H1 (cell line): ENCODE results near the gene CAT. TPM values are rescaled to one million over a fixed set of nuclear protein-coding genes. Genes with fewer than 3 reads are reported as not detected.

Source experiments
- CTCF ChIA-PET: fragments of 300-600 bp; sonication (Branson Sonifier 250); formaldehyde crosslinking; loops from one replicate; lab custom pipeline; 2021; ENCODE audit not compliant: partially characterized antibody; lab: Charles Lee
- POLR2A ChIA-PET: fragments of 300-600 bp; sonication (Branson Sonifier 250); formaldehyde crosslinking; loops from one replicate; lab custom pipeline; 2021; ENCODE audit warnings: inconsistent platforms; ENCODE audit not compliant: partially characterized antibody; lab: Charles Lee
- DNase-seq, 2 experiments: peaks; one replicate each; pipeline versions ENCODE4 v3.0.0 to v3.0.0-alpha.2; 2010 to 2022; ENCODE audit warnings: low spot score in 2 of 2, low read depth in 1 of 2, mixed read lengths in 1 of 2
- FAIRE-seq: peaks from 2 replicates; lab custom pipeline; 2011; peaks lifted over from hg19 to GRCh38; lab: Jason Lieb, UNC
- H2AFZ ChIP-seq: 2 replicates; pipeline ENCODE4 v1.8.1; 2012; ENCODE audit warnings: low read length, inconsistent platforms
- H2AK5ac ChIP-seq: 2 replicates; pipeline ENCODE4 v1.6.1; 2013; ENCODE audit warnings: low read depth, low read length
- H2BK120ac ChIP-seq: replicated peaks from 2 replicates; pipeline ENCODE3; 2013; ENCODE audit warnings: low read depth, low read length, inconsistent platforms
- H2BK12ac ChIP-seq: 2 replicates; pipeline ENCODE4 v1.6.1; 2013; ENCODE audit warnings: low read depth, low read length
- H2BK15ac ChIP-seq: 2 replicates; pipeline ENCODE4 v1.6.1; 2013; ENCODE audit warnings: low read length
- H2BK20ac ChIP-seq: 2 replicates; pipeline ENCODE4 v1.6.1; 2013; ENCODE audit warnings: low read length
- H2BK5ac ChIP-seq: 2 replicates; pipeline ENCODE4 v1.6.1; 2013; ENCODE audit warnings: low read depth, low read length
- H3K14ac ChIP-seq: 2 replicates; pipeline ENCODE4 v1.6.1; 2013; ENCODE audit warnings: inconsistent platforms; ENCODE audit not compliant: insufficient read length
- H3K18ac ChIP-seq: 2 replicates; pipeline ENCODE4 v1.6.1; 2013; ENCODE audit warnings: low read length; ENCODE audit errors: extremely low read depth
- H3K23ac ChIP-seq: 2 replicates; pipeline ENCODE4 v1.6.1; 2013; ENCODE audit warnings: inconsistent platforms; ENCODE audit not compliant: insufficient read length
- H3K23me2 ChIP-seq: 2 replicates; pipeline ENCODE4 v1.6.1; 2013; ENCODE audit warnings: low read depth, low read length
- H3K27ac ChIP-seq: 2 replicates; pipeline ENCODE4 v1.6.1; 2011; ENCODE audit warnings: low read depth, low read length, inconsistent platforms
- H3K27me3 ChIP-seq, 4 experiments: replicated peaks in 1 of 4; 1 replicate in 1 of 4; 2 replicates in 3 of 4; pipeline versions ENCODE4 v1.6.1 to v1.8.1; 2011 to 2013; ENCODE audit warnings: low read length in 3 of 4, mild to moderate bottlenecking in 3 of 4, inconsistent platforms in 2 of 4, mixed read lengths in 2 of 4, moderate library complexity in 1 of 4; ENCODE audit not compliant: control insufficient read depth in 3 of 4, insufficient read depth in 3 of 4; ENCODE audit errors: extremely low read depth in 1 of 4
- H3K36me3 ChIP-seq, 4 experiments: 2 replicates each; pipeline versions ENCODE4 v1.6.1 to v1.8.1; 2011 to 2013; ENCODE audit warnings: mild to moderate bottlenecking in 4 of 4, low read length in 3 of 4, moderate library complexity in 2 of 4, control low read depth in 1 of 4, inconsistent platforms in 1 of 4; ENCODE audit not compliant: insufficient read depth in 4 of 4, control insufficient read depth in 2 of 4
- H3K4ac ChIP-seq: replicated peaks from 2 replicates; pipeline ENCODE3; 2013; ENCODE audit warnings: low read length, low read depth, mixed read lengths, inconsistent platforms; ENCODE audit not compliant: insufficient read length
- H3K4me1 ChIP-seq, 4 experiments: replicated peaks in 1 of 4; 1 replicate in 1 of 4; 2 replicates in 3 of 4; pipeline versions ENCODE4 v1.6.1 to v1.8.1; 2011 to 2013; ENCODE audit warnings: low read length in 3 of 4, inconsistent platforms in 2 of 4, mixed read lengths in 1 of 4; ENCODE audit not compliant: insufficient read depth in 4 of 4, control insufficient read depth in 3 of 4
- H3K4me2 ChIP-seq, 2 experiments: 2 replicates each; pipeline versions ENCODE4 v1.6.1 to v1.8.1; 2011 to 2013; ENCODE audit warnings: low read depth in 2 of 2, low read length in 2 of 2, control low read depth in 1 of 2, inconsistent platforms in 1 of 2, mild to moderate bottlenecking in 1 of 2; ENCODE audit not compliant: insufficient read depth in 1 of 2
- H3K4me3 ChIP-seq, 4 experiments: fragments of 200-600, 300-600 bp in 1 of 4; sonication (generic), shearing (Covaris generic), sonication (Bioruptor Twin) in 1 of 4; 2 replicates each; pipeline versions ENCODE4 v1.5.1 to v1.8.1; 2011 to 2016; ENCODE audit warnings: low read length in 4 of 4, low read depth in 3 of 4, control low read depth in 2 of 4, inconsistent platforms in 2 of 4, mild to moderate bottlenecking in 2 of 4, mixed read lengths in 1 of 4, moderate library complexity in 1 of 4; ENCODE audit not compliant: insufficient read depth in 2 of 4; ENCODE audit errors: extremely low read depth in 1 of 4
- H3K56ac ChIP-seq: replicated peaks from 2 replicates; pipeline ENCODE3; 2013; ENCODE audit warnings: low read depth, mild to moderate bottlenecking, mixed read lengths, low read length, inconsistent platforms; ENCODE audit not compliant: insufficient read length
- H3K79me1 ChIP-seq: 2 replicates; pipeline ENCODE4 v1.6.1; 2013; ENCODE audit warnings: low read depth, low read length, control low read depth
- H3K79me2 ChIP-seq, 2 experiments: 2 replicates each; pipeline versions ENCODE4 v1.6.1 to v1.8.1; 2012 to 2013; ENCODE audit warnings: low read length in 2 of 2, mild to moderate bottlenecking in 2 of 2, inconsistent platforms in 1 of 2; ENCODE audit not compliant: insufficient read depth in 2 of 2, control insufficient read depth in 1 of 2
- H3K9ac ChIP-seq, 4 experiments: replicated peaks in 1 of 4; 1 replicate in 1 of 4; 2 replicates in 3 of 4; pipeline versions ENCODE4 v1.6.1 to v1.8.1; 2011 to 2013; ENCODE audit warnings: low read depth in 3 of 4, low read length in 3 of 4, control low read depth in 2 of 4, mild to moderate bottlenecking in 2 of 4, moderate library complexity in 2 of 4, inconsistent platforms in 1 of 4; ENCODE audit errors: extremely low read depth in 1 of 4
- H3K9me3 ChIP-seq, 2 experiments: 2 replicates each; pipeline versions ENCODE4 v1.6.1 to v1.8.1; 2012 to 2013; ENCODE audit warnings: mild to moderate bottlenecking in 2 of 2, moderate library complexity in 2 of 2, control low read depth in 1 of 2, inconsistent platforms in 1 of 2, low read depth in 1 of 2, low read length in 1 of 2, mixed read lengths in 1 of 2; ENCODE audit not compliant: insufficient read depth in 2 of 2
- H4K20me1 ChIP-seq, 2 experiments: replicated peaks in 1 of 2; 2 replicates each; pipeline versions ENCODE3 to v1.8.1; 2011 to 2013; ENCODE audit warnings: inconsistent platforms in 2 of 2, low read length in 2 of 2, mild to moderate bottlenecking in 1 of 2; ENCODE audit not compliant: insufficient read depth in 2 of 2, control insufficient read depth in 1 of 2
- H4K5ac ChIP-seq: 2 replicates; pipeline ENCODE4 v1.6.1; 2013; ENCODE audit warnings: low read length, low read depth, mixed read lengths, inconsistent platforms; ENCODE audit not compliant: insufficient read length
- H4K8ac ChIP-seq: 2 replicates; pipeline ENCODE4 v1.8.0; 2013; ENCODE audit warnings: mild to moderate bottlenecking, moderate library complexity, low read length, inconsistent platforms; ENCODE audit not compliant: insufficient read depth; ENCODE audit errors: extremely low read depth
- H4K91ac ChIP-seq: replicated peaks from 2 replicates; pipeline ENCODE3; 2013; ENCODE audit warnings: low read length, mixed read lengths, inconsistent platforms; ENCODE audit not compliant: insufficient read length
- ATF2 ChIP-seq: IDR thresholded peaks from 2 replicates; pipeline ENCODE4 v1.6.1; 2012; ENCODE audit warnings: low read length, inconsistent platforms
- ATF3 ChIP-seq: IDR thresholded peaks from 2 replicates; pipeline ENCODE4 v1.6.1; 2011; ENCODE audit warnings: low read depth, mild to moderate bottlenecking, low read length; ENCODE audit not compliant: insufficient read depth
- CHD2 ChIP-seq: IDR thresholded peaks from 2 replicates; pipeline ENCODE4 v1.6.1; 2012; ENCODE audit warnings: low read length, improper control_type of control experiment
- EP300 ChIP-seq, 2 experiments: IDR thresholded peaks; 1 replicate in 1 of 2; 2 replicates in 1 of 2; pipeline ENCODE4 v1.6.1; 2011 to 2012; ENCODE audit warnings: low read depth in 2 of 2, low read length in 2 of 2, mild to moderate bottlenecking in 2 of 2, borderline replicate concordance in 1 of 2, inconsistent platforms in 1 of 2, moderate library complexity in 1 of 2
- KDM1A ChIP-seq: fragments of 200-600, 300-600 bp; sonication (generic); IDR thresholded peaks from 2 replicates; pipeline ENCODE4 v1.7.1; 2016; ENCODE audit warnings: mild to moderate bottlenecking, low read length, borderline replicate concordance
- KDM5A ChIP-seq: fragments of 200-600 bp; IDR thresholded peaks from 2 replicates; pipeline ENCODE4 v1.7.1; 2012; ENCODE audit warnings: mild to moderate bottlenecking, low read length, inconsistent platforms, mixed read lengths
- POU5F1 ChIP-seq: IDR thresholded peaks from 2 replicates; pipeline ENCODE4 v1.6.1; 2011; ENCODE audit warnings: low read depth, mild to moderate bottlenecking, low read length, moderate library complexity
- RNF2 ChIP-seq: fragments of 200-900, 300-1000 bp; sonication (generic); IDR thresholded peaks from 2 replicates; pipeline ENCODE4 v1.7.1; 2016; ENCODE audit warnings: borderline replicate concordance, low read depth, mild to moderate bottlenecking, antibody characterized with exemption, low read length; ENCODE audit not compliant: poor library complexity, severe bottlenecking; ENCODE audit errors: missing control alignments
- SP1 ChIP-seq: IDR thresholded peaks from 2 replicates; pipeline ENCODE4 v1.6.1; 2011; ENCODE audit warnings: low read depth, low read length
- TAF1 ChIP-seq: IDR thresholded peaks from 2 replicates; pipeline ENCODE4 v1.6.1; 2011; ENCODE audit warnings: mild to moderate bottlenecking, low read depth, low read length
- WGBS, 2 experiments: shearing (Covaris generic) in 1 of 2; methylation state at CpG; one replicate each; pipeline versions ENCODE4 v1.1.6 to v1.1.7; 2013 to 2015; ENCODE audit warnings: low lambda C conversion rate in 2 of 2, mixed read lengths in 2 of 2, inconsistent platforms in 1 of 2, low coverage in 1 of 2, missing lambda C conversion rate in 1 of 2; ENCODE audit not compliant: insufficient replicate concordance in 2 of 2, insufficient coverage in 1 of 2, insufficient read length in 1 of 2; ENCODE audit errors: extremely low coverage in 1 of 2, missing lambda C conversion rate in 1 of 2; 5-methylcytosine and 5-hydroxymethylcytosine counted together
- polyA plus RNA-seq, 7 experiments: library from polyadenylated mRNA; depleted of rRNA in 3 of 7; stranded (reverse) in 5 of 7; unstranded in 2 of 7; fragments of >200 nt in 5 of 7; fragments of 200-250 nt in 2 of 7; gene quantifications; 1 replicate in 5 of 7; 2 replicates in 1 of 7; 4 replicates in 1 of 7; pipeline versions ENCODE4 v1.2.1 to v1.2.3, GENCODE V29; 2011 to 2013; ENCODE audit warnings: missing spikeins in 2 of 7, mixed read lengths in 2 of 7
- total RNA-seq: library from RNA; stranded (reverse); fragmentation: NEBNext Ultra II Directional; extraction: Animal tissue kit (Norgen Biotek cat#: 25700); gene quantifications from 2 replicates; pipeline ENCODE4 v1.2.1, GENCODE V29; 2021

Gene CAT
- total and polyA plus RNA-seq, 2 of the 8 experiments (the other 6 are each of a cell fraction or from before 2014, with no cell fraction given), result 9.6 to 15.0 TPM

- H3K14ac ChIP-seq, result no peak overlapping the region
- H2BK12ac ChIP-seq, result no peak overlapping the region
- H3K23me2 ChIP-seq, result no peaks in the 10 kb centered on the region; the same call in 1 of the 2 replicates
- H2AFZ ChIP-seq, result no peak overlapping the region
- 0 out of 4 replicates have a peak, but pooled peaks cover 0 to under 1% of the 10 kb centered on the region in 2 experiments for H3K9me3 ChIP-seq
- no peak overlapping the region for H2BK15ac ChIP-seq
- H3K27me3 ChIP-seq, result no peaks in the 10 kb centered on the region
- H4K5ac ChIP-seq, result no peak overlapping the region
- H3K27ac ChIP-seq, result no peak overlapping the region
- no peak overlapping the region for H2BK120ac ChIP-seq
- H3K4me3 ChIP-seq, result no peak overlapping the region
- no peaks in the 10 kb centered on the region for H3K79me1 ChIP-seq
- H2BK5ac ChIP-seq, result no peak overlapping the region
- H3K23ac ChIP-seq, result no peak overlapping the region
- H3K56ac ChIP-seq, result no peak overlapping the region
- WGBS, 2 experiments, result 84 to 95% methylated on average over 2 to 5 of the region's 7 CpGs
- H2AK5ac ChIP-seq, result no peak overlapping the region
- no peak for DNase-seq
- H3K36me3 ChIP-seq, result no peaks in the 10 kb centered on the region
- H4K20me1 ChIP-seq, result no peaks in the 10 kb centered on the region
- ChIA-PET POLR2A (no interaction called here), CTCF (no interaction called here)
- H3K9ac ChIP-seq, result no peak overlapping the region
- FAIRE-seq, result no peak
- H3K4me1 ChIP-seq, result no peaks in the 10 kb centered on the region
- H4K91ac ChIP-seq, result no peak overlapping the region
- H2BK20ac ChIP-seq, result no peak overlapping the region
- no peak overlapping the region for H3K4ac ChIP-seq
- no peaks in the 10 kb centered on the region for H3K79me2 ChIP-seq
- no peak overlapping the region for H4K8ac ChIP-seq
- H3K18ac ChIP-seq, result no peak overlapping the region
- H3K4me2 ChIP-seq, result no peak overlapping the region
- no peak for TF ChIP-seq ATF2
- no peak for TF ChIP-seq SP1
- no peak for TF ChIP-seq KDM1A
- no peak for TF ChIP-seq CHD2
- no peak for TF ChIP-seq ATF3
- no peak for TF ChIP-seq TAF1
- no peak for TF ChIP-seq RNF2
- TF ChIP-seq POU5F1, result no peak
- TF ChIP-seq EP300 (IDR thresholded peaks at IDR 0.05; ENCODE audit: borderline replicate concordance in 1 of 2, low read depth in 2 of 2, low read length in 2 of 2), result no peak
- TF ChIP-seq KDM5A, result no peak
Measured at GRCh38 chr11:34405079-34405858, 33.5 kb upstream of the CAT start.
